Measurements from ENCODE around the gene HOMER1. TPM values are rescaled to one million over a fixed set of nuclear protein-coding genes. Genes with fewer than 3 reads are reported as not detected.

HOMER1 gene
- total RNA-seq, 1 donor from 2014 or later, result 22.3 TPM

- TF ChIP-seq CTCF (IDR thresholded peaks at IDR 0.05; ENCODE audit: unreplicated experiment), result no peak
- Mint-ChIP-seq H3K4me1 (ENCODE audit: low read depth) (peaks cover 15% of the 10 kb centered on the region), H3K4me3 (ENCODE audit: low read depth) (no peak overlapping the region), H3K27ac (peak overlapping the region; percentile 71), H3K9me3 (ENCODE audit: low read depth) (peaks cover 6% of the 10 kb centered on the region), H3K36me3 (ENCODE audit: insufficient read depth) (peaks cover 11% of the 10 kb centered on the region), H3K27me3 (no peaks in the 10 kb centered on the region)
- no peak for DNase-seq (ENCODE audit: low spot score, unreplicated experiment)
Observed at GRCh38 chr5:79484731-79485130, 29.2 kb downstream of the HOMER1 start.

GRCh38 chr5:79481574-79481973 lies 32.4 kb downstream of the HOMER1 start:
- TF ChIP-seq CTCF (IDR thresholded peaks at IDR 0.05; ENCODE audit: unreplicated experiment), result no peak
- Mint-ChIP-seq H3K9me3 (ENCODE audit: low read depth) (peaks cover 6% of the 10 kb centered on the region), H3K4me3 (ENCODE audit: low read depth) (no peak overlapping the region), H3K4me1 (ENCODE audit: low read depth) (peaks cover 10% of the 10 kb centered on the region), H3K27me3 (no peaks in the 10 kb centered on the region), H3K27ac (no peak overlapping the region), H3K36me3 (ENCODE audit: insufficient read depth) (peaks cover 11% of the 10 kb centered on the region)
- no peak for DNase-seq (ENCODE audit: low spot score, unreplicated experiment)

- Mint-ChIP-seq H3K9me3 (ENCODE audit: low read depth) (peaks cover 6% of the 10 kb centered on the region), H3K27me3 (no peaks in the 10 kb centered on the region), H3K4me3 (ENCODE audit: low read depth) (no peak overlapping the region), H3K36me3 (ENCODE audit: insufficient read depth) (peaks cover 11% of the 10 kb centered on the region), H3K27ac (no peak overlapping the region), H3K4me1 (ENCODE audit: low read depth) (peaks cover 11% of the 10 kb centered on the region)
- no peak for TF ChIP-seq CTCF (IDR thresholded peaks at IDR 0.05; ENCODE audit: unreplicated experiment)
- DNase-seq (ENCODE audit: low spot score, unreplicated experiment), result no peak
Observed at GRCh38 chr5:79480991-79481390, 32.9 kb downstream of the HOMER1 start.

GRCh38 chr5:79475152-79475466 lies 38.8 kb downstream of the HOMER1 start:
- no peak overlapping the region for H3K27ac Mint-ChIP-seq
- TF ChIP-seq CTCF (IDR thresholded peaks at IDR 0.05; ENCODE audit: unreplicated experiment), result no peak
- H3K9me3 Mint-ChIP-seq (ENCODE audit: low read depth), result no peaks in the 10 kb centered on the region
- H3K4me3 Mint-ChIP-seq (ENCODE audit: low read depth), result no peak overlapping the region
- no peaks in the 10 kb centered on the region for H3K36me3 Mint-ChIP-seq (ENCODE audit: insufficient read depth)
- no peak for DNase-seq (ENCODE audit: low spot score, unreplicated experiment)
- peaks cover 10% of the 10 kb centered on the region for H3K4me1 Mint-ChIP-seq (ENCODE audit: low read depth)
- no peaks in the 10 kb centered on the region for H3K27me3 Mint-ChIP-seq

- no peak for DNase-seq (ENCODE audit: low spot score, unreplicated experiment)
- Mint-ChIP-seq H3K4me1 (ENCODE audit: low read depth) (peaks cover 10% of the 10 kb centered on the region), H3K4me3 (ENCODE audit: low read depth) (no peak overlapping the region), H3K27ac (no peak overlapping the region), H3K36me3 (ENCODE audit: insufficient read depth) (no peaks in the 10 kb centered on the region), H3K27me3 (no peaks in the 10 kb centered on the region), H3K9me3 (ENCODE audit: low read depth) (no peaks in the 10 kb centered on the region)
- TF ChIP-seq CTCF (IDR thresholded peaks at IDR 0.05; ENCODE audit: unreplicated experiment), result no peak
Observed at GRCh38 chr5:79474367-79475151, 39.4 kb downstream of the HOMER1 start.
